SK-N-MC (cell line): Measurements from ENCODE around the gene ALDH4A1.

Experiments used
- EZH2 ChIP-seq: fragments of 200-600 bp; sonication (generic); IDR thresholded peaks from one replicate; pipeline ENCODE4 v1.6.1; 2017; ENCODE audit warnings: antibody characterized with exemption
- POLR2AphosphoS5 ChIP-seq: IDR thresholded peaks from 2 replicates; pipeline ENCODE4 v1.6.1; 2012; ENCODE audit warnings: mild to moderate bottlenecking, low read depth, low read length, borderline replicate concordance

GRCh38 chr1:18948913-18949685, 46.7 kb upstream of the ALDH4A1 start:
- no peak for TF ChIP-seq EZH2
- TF ChIP-seq POLR2AphosphoS5 = no peak
